Uterus (tissue), 2 donors: ENCODE results near the gene PKP4.

ENCODE experiments used
- POLR2A ChIP-seq, 2 donors: fragments of 450-650 bp; IDR thresholded peaks; one replicate each; pipeline ENCODE4 v1.6.1; 2016; ENCODE audit warnings: antibody characterized with exemption in 2 of 2, mild to moderate bottlenecking in 1 of 2, moderate library complexity in 1 of 2
- TF ChIP-seq, protein P1 (sequence below), 4 experiments: fragments of 200-600 bp in 2 of 4; fragments of 450-650 bp in 2 of 4; sonication (generic) in 2 of 4; IDR thresholded peaks; one replicate each; pipeline ENCODE4 v1.5.1; 2016 to 2019; ENCODE audit warnings: antibody characterized with exemption in 4 of 4, mild to moderate bottlenecking in 2 of 4, moderate library complexity in 1 of 4

GRCh38 chr2:158482594-158482993, 25.8 kb downstream of the PKP4 start:
- TF ChIP-seq, protein P1, sequence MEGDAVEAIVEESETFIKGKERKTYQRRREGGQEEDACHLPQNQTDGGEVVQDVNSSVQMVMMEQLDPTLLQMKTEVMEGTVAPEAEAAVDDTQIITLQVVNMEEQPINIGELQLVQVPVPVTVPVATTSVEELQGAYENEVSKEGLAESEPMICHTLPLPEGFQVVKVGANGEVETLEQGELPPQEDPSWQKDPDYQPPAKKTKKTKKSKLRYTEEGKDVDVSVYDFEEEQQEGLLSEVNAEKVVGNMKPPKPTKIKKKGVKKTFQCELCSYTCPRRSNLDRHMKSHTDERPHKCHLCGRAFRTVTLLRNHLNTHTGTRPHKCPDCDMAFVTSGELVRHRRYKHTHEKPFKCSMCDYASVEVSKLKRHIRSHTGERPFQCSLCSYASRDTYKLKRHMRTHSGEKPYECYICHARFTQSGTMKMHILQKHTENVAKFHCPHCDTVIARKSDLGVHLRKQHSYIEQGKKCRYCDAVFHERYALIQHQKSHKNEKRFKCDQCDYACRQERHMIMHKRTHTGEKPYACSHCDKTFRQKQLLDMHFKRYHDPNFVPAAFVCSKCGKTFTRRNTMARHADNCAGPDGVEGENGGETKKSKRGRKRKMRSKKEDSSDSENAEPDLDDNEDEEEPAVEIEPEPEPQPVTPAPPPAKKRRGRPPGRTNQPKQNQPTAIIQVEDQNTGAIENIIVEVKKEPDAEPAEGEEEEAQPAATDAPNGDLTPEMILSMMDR (IDR thresholded peaks at IDR 0.05) = no peak
- TF ChIP-seq POLR2A (IDR thresholded peaks at IDR 0.05) = no peak
